ENCODE data around the gene RARA. TPM values are rescaled to one million over a fixed set of nuclear protein-coding genes. Genes with fewer than 3 reads are reported as not detected.

RARA gene
- total RNA-seq, 4 donors from 2014 or later, result 26.2 to 53.5 (median 52.2) TPM

DNA sequence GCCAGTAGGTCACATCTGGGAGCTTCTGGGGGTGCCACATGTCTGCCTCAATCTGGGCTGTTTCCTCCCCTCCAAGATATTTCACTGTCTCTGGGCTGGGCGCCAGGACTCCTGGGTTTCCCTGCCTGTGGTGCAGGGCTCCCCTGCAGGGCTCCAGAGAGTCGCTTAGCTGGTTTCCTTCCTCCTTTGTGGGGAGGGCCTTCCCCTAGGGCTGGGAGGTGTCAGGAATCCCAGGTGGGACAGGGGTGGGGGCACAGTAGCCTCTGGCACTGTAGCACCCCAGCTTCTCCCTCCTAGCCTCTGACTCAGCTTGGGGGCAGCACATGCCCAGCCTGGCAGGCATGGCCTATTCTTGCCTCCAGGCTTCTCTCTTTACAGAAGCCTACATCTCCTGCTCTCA is 2.6 kb downstream of the RARA start:
- no peaks in the 10 kb centered on the region for H3K9me3 ChIP-seq
- no peaks in the 10 kb centered on the region for H3K27me3 ChIP-seq
- DNase-seq (ENCODE audit: extremely low spot score), result no peak
- 33% methylated on average over 1 of the region's 2 CpGs for WGBS
- no peaks in the 10 kb centered on the region for H3K36me3 ChIP-seq
- intact Hi-C loops (cut with DNase I), result no loop called here
- peak overlapping the region; percentile 94 to 98 (median 96) for H3K27ac ChIP-seq (replicated peaks in 1 of 4)
- no peak overlapping the region for H3K4me3 ChIP-seq
- TF ChIP-seq POLR2A (IDR thresholded peaks at IDR 0.05; ENCODE audit: low read depth) (no peak), EP300 (IDR thresholded peaks at IDR 0.05) (no peak), POLR2AphosphoS5 (IDR thresholded peaks at IDR 0.05) (peak in 1 of 2 donors; percentile 32)
- TF ChIP-seq, protein P1, sequence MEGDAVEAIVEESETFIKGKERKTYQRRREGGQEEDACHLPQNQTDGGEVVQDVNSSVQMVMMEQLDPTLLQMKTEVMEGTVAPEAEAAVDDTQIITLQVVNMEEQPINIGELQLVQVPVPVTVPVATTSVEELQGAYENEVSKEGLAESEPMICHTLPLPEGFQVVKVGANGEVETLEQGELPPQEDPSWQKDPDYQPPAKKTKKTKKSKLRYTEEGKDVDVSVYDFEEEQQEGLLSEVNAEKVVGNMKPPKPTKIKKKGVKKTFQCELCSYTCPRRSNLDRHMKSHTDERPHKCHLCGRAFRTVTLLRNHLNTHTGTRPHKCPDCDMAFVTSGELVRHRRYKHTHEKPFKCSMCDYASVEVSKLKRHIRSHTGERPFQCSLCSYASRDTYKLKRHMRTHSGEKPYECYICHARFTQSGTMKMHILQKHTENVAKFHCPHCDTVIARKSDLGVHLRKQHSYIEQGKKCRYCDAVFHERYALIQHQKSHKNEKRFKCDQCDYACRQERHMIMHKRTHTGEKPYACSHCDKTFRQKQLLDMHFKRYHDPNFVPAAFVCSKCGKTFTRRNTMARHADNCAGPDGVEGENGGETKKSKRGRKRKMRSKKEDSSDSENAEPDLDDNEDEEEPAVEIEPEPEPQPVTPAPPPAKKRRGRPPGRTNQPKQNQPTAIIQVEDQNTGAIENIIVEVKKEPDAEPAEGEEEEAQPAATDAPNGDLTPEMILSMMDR (IDR thresholded peaks at IDR 0.05), result peak in 1 of 3 experiments; percentile 16
- H3K4me1 ChIP-seq, result peaks cover 99 to 100% (median 100%) of the 10 kb centered on the region in 4 donors

DNA sequence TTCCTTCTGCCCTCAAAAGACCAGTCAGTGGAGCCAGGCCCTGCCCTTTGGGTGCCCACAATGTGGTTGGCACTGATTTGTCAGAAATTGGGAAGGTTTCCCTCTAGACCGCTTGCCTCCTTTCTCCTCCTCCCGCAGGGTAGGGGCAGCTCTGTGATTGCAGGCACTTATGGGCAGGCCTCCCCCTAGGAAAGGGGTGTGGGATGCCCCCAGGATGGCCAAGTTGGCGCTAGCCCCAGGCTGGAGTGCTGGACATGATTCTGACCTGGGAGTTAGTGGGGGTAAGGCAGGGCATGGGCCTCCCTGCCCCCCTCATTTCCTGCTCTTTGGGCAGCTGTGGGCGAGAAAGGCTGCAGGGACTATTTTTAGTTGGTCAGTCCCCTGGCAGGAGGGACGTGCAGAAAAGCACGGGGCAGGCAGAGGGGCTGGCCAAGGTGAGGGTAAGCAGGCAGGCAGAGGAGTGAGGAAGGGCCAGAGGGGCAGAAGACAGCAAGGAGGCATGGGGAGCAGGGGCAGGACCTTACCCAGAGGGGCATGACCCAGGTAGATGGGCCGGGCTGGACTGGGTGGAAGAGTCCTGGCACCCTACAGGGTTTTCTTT is 3.3 kb downstream of the RARA start:
- intact Hi-C loops (cut with DNase I), result no loop called here
- Histone ChIP-seq H3K4me1 (peaks cover 99 to 100% (median 100%) of the 10 kb centered on the region in 4 donors), H3K36me3 (no peaks in the 10 kb centered on the region), H3K27ac (replicated peaks in 1 of 4) (peak overlapping the region; percentile 94 to 98 (median 96)), H3K27me3 (no peaks in the 10 kb centered on the region), H3K9me3 (no peaks in the 10 kb centered on the region), H3K4me3 (no peak overlapping the region)
- peak in 1 of 2 donors; percentile 47 for TF ChIP-seq POLR2AphosphoS5 (IDR thresholded peaks at IDR 0.05)
- TF ChIP-seq, protein P1 (IDR thresholded peaks at IDR 0.05), result no peak
- no peak for TF ChIP-seq EP300 (IDR thresholded peaks at IDR 0.05)
- TF ChIP-seq POLR2A (IDR thresholded peaks at IDR 0.05; ENCODE audit: low read depth), result peak; percentile 7
- 16% methylated on average over 6 of the region's 7 CpGs for WGBS
- no peak for DNase-seq (ENCODE audit: extremely low spot score)

DNA sequence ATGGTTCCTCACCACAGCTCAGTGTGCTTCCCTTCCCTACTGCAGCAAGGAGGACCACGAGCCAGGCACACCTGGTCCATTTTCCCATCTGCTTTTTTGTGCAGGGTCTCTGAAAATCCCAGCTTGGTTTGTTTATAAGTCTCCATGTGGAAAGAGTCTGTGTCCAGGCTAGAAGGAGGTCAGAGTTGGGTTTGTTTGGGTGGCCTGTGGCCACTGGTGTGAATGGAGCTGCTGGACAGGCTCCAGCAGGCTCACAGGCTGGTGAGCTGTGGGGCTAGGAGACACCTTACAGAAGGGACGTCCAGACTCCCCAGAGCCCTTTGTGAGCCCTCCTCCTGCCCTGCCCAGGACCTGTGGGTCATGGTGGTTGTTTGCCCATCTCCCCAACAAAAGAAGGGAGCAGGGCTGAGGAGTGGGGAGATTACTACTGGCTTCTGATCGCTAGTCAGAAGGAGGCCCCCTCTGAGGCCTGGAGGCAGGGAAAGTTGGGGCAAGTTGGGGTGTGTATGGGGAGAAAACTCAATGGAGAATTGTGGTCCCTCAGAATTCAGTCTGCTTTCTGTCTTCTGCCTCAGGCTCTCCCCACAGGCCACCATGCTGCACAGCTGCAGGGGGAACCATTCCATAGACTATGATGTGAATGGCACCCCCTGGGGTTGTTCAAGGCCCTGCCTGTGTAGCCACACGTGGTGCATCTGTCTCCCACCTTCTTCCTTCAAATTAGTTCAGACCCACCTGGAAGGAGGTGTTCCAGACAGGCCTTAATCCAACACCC is 4.1 kb downstream of the RARA start:
- H3K27ac ChIP-seq (replicated peaks in 1 of 4), result peak overlapping the region; percentile 94 to 98 (median 96)
- WGBS, result 58% methylated on average over 4 of the region's 4 CpGs
- TF ChIP-seq, protein P1 (IDR thresholded peaks at IDR 0.05), result no peak
- TF ChIP-seq POLR2A (IDR thresholded peaks at IDR 0.05; ENCODE audit: low read depth) (no peak), EP300 (IDR thresholded peaks at IDR 0.05) (no peak), POLR2AphosphoS5 (IDR thresholded peaks at IDR 0.05) (no peak)
- intact Hi-C loops (cut with DNase I), result no loop called here
- H3K36me3 ChIP-seq, result no peaks in the 10 kb centered on the region
- DNase-seq (ENCODE audit: extremely low spot score), result no peak
- H3K9me3 ChIP-seq, result no peaks in the 10 kb centered on the region
- H3K27me3 ChIP-seq, result no peaks in the 10 kb centered on the region
- no peak overlapping the region for H3K4me3 ChIP-seq
- H3K4me1 ChIP-seq, result peaks cover 97 to 98% (median 98%) of the 10 kb centered on the region in 4 donors

DNA sequence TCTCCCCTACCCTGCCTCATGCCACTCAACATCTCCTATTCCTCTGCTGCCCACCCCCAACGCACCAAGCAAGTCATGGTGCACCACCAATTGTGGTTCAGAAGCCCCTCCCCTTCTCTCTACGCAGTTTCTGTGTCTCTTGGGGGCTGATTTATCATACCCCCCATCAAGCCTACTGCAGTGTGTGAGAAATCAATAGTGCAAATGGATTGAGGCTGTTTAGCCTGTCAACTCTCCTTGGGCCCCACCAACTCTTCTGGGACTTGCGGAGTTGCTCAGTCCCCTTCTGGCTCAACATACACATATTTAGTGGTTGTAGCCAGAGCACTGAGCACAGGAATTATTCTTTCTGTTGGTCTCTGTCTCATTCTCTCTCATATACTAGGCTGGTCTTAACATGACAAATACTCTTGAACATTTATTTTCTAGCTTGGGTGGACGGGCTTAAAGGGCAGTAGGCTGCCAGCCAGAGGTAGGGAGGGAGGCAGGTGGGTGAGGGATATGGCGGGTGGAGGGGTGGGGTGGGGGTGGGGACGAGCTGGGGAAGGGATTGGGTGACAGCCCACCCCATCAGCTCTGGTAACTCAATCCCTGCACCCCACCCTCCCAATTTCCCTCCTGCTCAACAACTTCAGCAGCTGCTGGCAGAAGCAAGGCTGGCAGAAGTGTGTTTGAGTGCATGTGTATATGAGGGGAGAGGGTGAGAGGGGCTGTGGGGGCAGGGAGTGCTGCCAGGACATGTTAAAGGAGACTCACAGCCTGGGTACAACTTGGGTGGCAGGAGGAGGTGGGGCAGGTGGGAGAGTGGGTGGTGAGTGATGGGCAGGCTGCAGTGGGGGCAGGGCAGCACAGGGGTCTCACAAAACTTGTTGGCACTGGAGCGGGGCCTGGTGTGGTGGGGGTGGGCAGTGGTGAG is 4.9 kb downstream of the RARA start:
- DNase-seq (ENCODE audit: extremely low spot score), result no peak
- intact Hi-C loops (cut with DNase I), result no loop called here
- Histone ChIP-seq H3K27ac (replicated peaks in 1 of 4) (peak overlapping the region; percentile 94 to 98 (median 96)), H3K4me1 (peaks cover 92 to 95% (median 94%) of the 10 kb centered on the region in 4 donors), H3K36me3 (no peaks in the 10 kb centered on the region), H3K4me3 (no peak overlapping the region), H3K27me3 (no peaks in the 10 kb centered on the region), H3K9me3 (no peaks in the 10 kb centered on the region)
- TF ChIP-seq, protein P1 (IDR thresholded peaks at IDR 0.05), result no peak
- no peak for TF ChIP-seq EP300 (IDR thresholded peaks at IDR 0.05)
- TF ChIP-seq POLR2A (IDR thresholded peaks at IDR 0.05; ENCODE audit: low read depth), result no peak
- no peak for TF ChIP-seq POLR2AphosphoS5 (IDR thresholded peaks at IDR 0.05)
- 46% methylated on average over 6 of the region's 7 CpGs for WGBS
